PC-3 (cell line): ENCODE results near the gene POLR2E. TPM values are rescaled to one million over a fixed set of nuclear protein-coding genes. Genes with fewer than 3 reads are reported as not detected.

Experiments
- ATAC-seq: fragments of 200-7000 bp; cut with Tn5 transposase; 2 replicates; pipeline ENCODE4 v1.9.1; 2020; ENCODE audit warnings: mild to moderate bottlenecking, moderate library complexity
- BruUV-seq: library from RNA; stranded (reverse); fragments of 400-500 nt; replicated peaks from 2 replicates; lab custom pipeline; 2021; lab: Mats Ljungman, UMichigan
- CTCF ChIA-PET: fragments of 300-600 bp; sonication (Branson Sonifier 250); formaldehyde crosslinking; loops from one replicate; lab custom pipeline; 2022; ENCODE audit warnings: antibody characterized with exemption; lab: Charles Lee
- POLR2A ChIA-PET: fragments of 300-600 bp; sonication (Branson Sonifier 250); formaldehyde crosslinking; loops from one replicate; lab custom pipeline; 2022; ENCODE audit warnings: antibody characterized with exemption; ENCODE audit not compliant: unreplicated experiment; lab: Charles Lee
- DNase-seq: peaks from one replicate; pipeline ENCODE4 v3.0.0-alpha.2; 2015
- H2AFZ ChIP-seq: fragments of 300-600 bp; sonication (generic); 2 replicates; pipeline ENCODE4 v1.6.0; 2016; ENCODE audit warnings: antibody characterized with exemption, low read length
- H3F3A ChIP-seq: fragments of 300-600 bp; sonication (generic); one replicate; pipeline ENCODE4 v1.6.0; 2017; ENCODE audit warnings: antibody characterized with exemption, low read length, control low read depth, mild to moderate bottlenecking; ENCODE audit not compliant: unreplicated experiment
- H3K27ac ChIP-seq: fragments of 300-600 bp; sonication (generic); 2 replicates; pipeline ENCODE4 v1.5.1; 2016; ENCODE audit warnings: mild to moderate bottlenecking, low read length
- H3K27me3 ChIP-seq: fragments of 300-600 bp; sonication (generic); 2 replicates; pipeline ENCODE4 v1.6.1; 2016; ENCODE audit warnings: low read length, mixed read lengths
- H3K36me3 ChIP-seq: fragments of 300-600 bp; sonication (generic); 2 replicates; pipeline ENCODE4 v1.6.1; 2016; ENCODE audit warnings: low read depth, mixed run types, low read length, mixed read lengths
- H3K4me1 ChIP-seq: fragments of 300-600 bp; sonication (generic); 2 replicates; pipeline ENCODE4 v1.5.1; 2016; ENCODE audit warnings: low read length; ENCODE audit not compliant: insufficient read depth
- H3K4me2 ChIP-seq: fragments of 300-600 bp; sonication (generic); 2 replicates; pipeline ENCODE4 v1.6.0; 2016; ENCODE audit warnings: low read length
- H3K4me3 ChIP-seq: fragments of 300-600 bp; sonication (generic); 2 replicates; pipeline ENCODE4 v1.5.1; 2016; ENCODE audit warnings: mild to moderate bottlenecking, low read length, mixed read lengths
- H3K79me2 ChIP-seq: fragments of 300-600 bp; sonication (generic); 2 replicates; pipeline ENCODE4 v1.6.1; 2017; ENCODE audit warnings: low read length, mixed read lengths
- H3K9ac ChIP-seq: fragments of 300-600 bp; sonication (generic); 2 replicates; pipeline ENCODE4 v1.6.0; 2016; ENCODE audit warnings: mild to moderate bottlenecking, low read length
- H3K9me2 ChIP-seq: fragments of 300-600 bp; sonication (generic); replicated peaks from 2 replicates; pipeline ENCODE4 v1.6.1; 2016; ENCODE audit warnings: mixed run types, low read length, mixed read lengths
- H3K9me3 ChIP-seq: fragments of 300-600 bp; sonication (generic); 2 replicates; pipeline ENCODE4 v1.6.1; 2016; ENCODE audit warnings: low read length, mixed read lengths
- H4K20me1 ChIP-seq: fragments of 300-600 bp; sonication (generic); 2 replicates; pipeline ENCODE4 v1.6.1; 2016; ENCODE audit warnings: low read length, mixed read lengths
- CTCF ChIP-seq: fragments of 300-600 bp; sonication (generic); conservative IDR thresholded peaks from 2 replicates; pipeline ENCODE4 v1.5.1; 2017; ENCODE audit warnings: antibody characterized with exemption, low read depth, mild to moderate bottlenecking, low read length
- EZH2 ChIP-seq: fragments of 300-600 bp; sonication (generic); IDR thresholded peaks from one replicate; pipeline ENCODE4 v1.6.1; 2017; ENCODE audit warnings: antibody characterized with exemption, mild to moderate bottlenecking, low read length; ENCODE audit not compliant: unreplicated experiment
- EZH2phosphoT487 ChIP-seq: fragments of 300-600 bp; sonication (generic); IDR thresholded peaks from 2 replicates; pipeline ENCODE4 v1.6.1; 2018; ENCODE audit warnings: mild to moderate bottlenecking, antibody characterized with exemption, low read length, borderline replicate concordance
- intact Hi-C: fragments of 100-400 bp; cut with micrococcal nuclease; formaldehyde crosslinking; loops from 2 replicates; pipeline ENCODE4 v1.9.0; 2023
- total RNA-seq: library from RNA; depleted of rRNA; stranded (reverse); fragments of >200 nt; gene quantifications from 2 replicates; pipeline ENCODE4 v1.2.3, GENCODE V29; 2014

Gene POLR2E
- total RNA-seq, 1 experiment from 2014 or later: 375 TPM

GRCh38 chr19:1079566-1080111 lies 15.5 kb downstream of the POLR2E start:
- BruUV-seq: no TSS peak
- Histone ChIP-seq H2AFZ (no peak overlapping the region), H3K27me3 (no peaks in the 10 kb centered on the region), H3K79me2 (no peaks in the 10 kb centered on the region), H3K36me3 (no peaks in the 10 kb centered on the region), H4K20me1 (no peaks in the 10 kb centered on the region), H3K9me3 (no peaks in the 10 kb centered on the region), H3K4me3 (no peak overlapping the region), H3K4me1 (no peaks in the 10 kb centered on the region; the same call in 1 of the 2 replicates), H3F3A (no peaks in the 10 kb centered on the region), H3K9ac (no peak overlapping the region), H3K27ac (no peak overlapping the region), H3K9me2 (no peaks in the 10 kb centered on the region), H3K4me2 (no peak overlapping the region)
- intact Hi-C loops: no loop called here
- no peak for TF ChIP-seq EZH2phosphoT487
- TF ChIP-seq CTCF: no peak
- TF ChIP-seq EZH2: no peak
- ChIA-PET CTCF (no interaction called here), POLR2A (no interaction called here)
- ATAC-seq (no peak), DNase-seq (no peak)

GRCh38 chr19:1076951-1077350 lies 18.2 kb downstream of the POLR2E start:
- Histone ChIP-seq H3K27ac (no peak overlapping the region), H4K20me1 (no peaks in the 10 kb centered on the region), H3K4me2 (peak overlapping the region; percentile 61), H3K36me3 (no peaks in the 10 kb centered on the region), H3K9ac (no peak overlapping the region), H3K79me2 (no peaks in the 10 kb centered on the region), H3K27me3 (no peaks in the 10 kb centered on the region), H3K9me2 (no peaks in the 10 kb centered on the region), H2AFZ (no peak overlapping the region), H3K4me1 (no peaks in the 10 kb centered on the region; the same call in 1 of the 2 replicates), H3F3A (no peaks in the 10 kb centered on the region), H3K4me3 (peak overlapping the region; percentile 48; the same call in 1 of the 2 replicates), H3K9me3 (no peaks in the 10 kb centered on the region)
- DNase-seq: peak; percentile 77
- ATAC-seq: peak; percentile 48
- CTCF ChIA-PET: no interaction called here
- POLR2A ChIA-PET: interaction anchor here (0.6 to 0.7 kb wide), 3 partner anchors 50 to 192 kb away, joined by 3 to 24 read pairs (median 9); partner anchors contain the start of gene CNN2
- TF ChIP-seq EZH2phosphoT487 (no peak), CTCF (no peak), EZH2 (no peak)
- no TSS peak for BruUV-seq
- intact Hi-C loops: no loop called here

- Histone ChIP-seq H3K9me2 (no peaks in the 10 kb centered on the region), H3F3A (no peaks in the 10 kb centered on the region), H2AFZ (no peak overlapping the region), H3K27ac (no peak overlapping the region), H3K79me2 (no peaks in the 10 kb centered on the region), H3K9me3 (no peaks in the 10 kb centered on the region), H3K36me3 (no peaks in the 10 kb centered on the region), H3K4me1 (no peaks in the 10 kb centered on the region; the same call in 1 of the 2 replicates), H3K27me3 (no peaks in the 10 kb centered on the region), H3K9ac (no peak overlapping the region), H3K4me3 (no peak overlapping the region), H4K20me1 (no peaks in the 10 kb centered on the region), H3K4me2 (no peak overlapping the region)
- DNase-seq: no peak
- BruUV-seq: no TSS peak
- ChIA-PET POLR2A (interaction anchor here (0.6 kb wide), 1 partner anchor 10 kb away, joined by 3 read pairs; no protein-coding TSS in a partner anchor), CTCF (no interaction called here)
- ATAC-seq: no peak
- intact Hi-C loops: no loop called here
- TF ChIP-seq EZH2phosphoT487 (no peak), CTCF (no peak), EZH2 (no peak)
Observed at GRCh38 chr19:1076046-1076386, 19.2 kb downstream of the POLR2E start.
